ENCODE data around the gene SNRPE.

SNRPE gene

DNA sequence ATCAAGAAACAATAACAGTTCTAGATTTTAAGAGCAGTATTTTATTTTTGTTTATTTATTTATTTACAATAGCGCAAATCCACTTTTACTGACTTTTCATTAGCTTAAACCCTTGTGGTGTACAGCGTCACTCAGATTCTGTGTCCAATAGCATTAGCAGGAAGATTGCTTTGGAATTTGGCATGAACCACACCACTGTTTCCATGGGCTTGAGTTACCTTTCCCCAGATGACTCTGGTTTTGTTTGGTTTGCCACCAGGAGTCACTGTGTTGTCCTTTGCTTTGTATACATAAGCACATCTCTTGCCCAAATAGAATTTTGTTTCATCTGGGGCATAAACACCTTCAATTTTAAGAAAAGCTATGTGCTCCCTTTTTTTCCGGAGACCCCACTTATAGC lies 25.9 kb upstream of the SNRPE start:
- Histone ChIP-seq H3K27ac (ENCODE audit: low read length) (no peak overlapping the region), H2AFZ (ENCODE audit: low read depth, low read length) (no peak overlapping the region), H3K4me3 (ENCODE audit: low read length) (no peak overlapping the region), H4K20me1 (ENCODE audit: insufficient read depth, low read length) (no peaks in the 10 kb centered on the region), H3K79me2 (ENCODE audit: low read length) (peaks cover 4% of the 10 kb centered on the region; the same call in 1 of the 2 replicates), H3K9ac (ENCODE audit: low read length) (no peak overlapping the region), H3K9me3 (ENCODE audit: insufficient read depth, low read length) (no peaks in the 10 kb centered on the region), H3K4me2 (ENCODE audit: low read length) (no peak overlapping the region), H3K36me3 (replicated peaks; ENCODE audit: low read depth, low read length) (peaks cover 63% of the 10 kb centered on the region), H3K4me1 (ENCODE audit: low read length) (no peaks in the 10 kb centered on the region), H3K27me3 (ENCODE audit: low read depth, low read length) (no peaks in the 10 kb centered on the region)
- TF ChIP-seq, protein P1, sequence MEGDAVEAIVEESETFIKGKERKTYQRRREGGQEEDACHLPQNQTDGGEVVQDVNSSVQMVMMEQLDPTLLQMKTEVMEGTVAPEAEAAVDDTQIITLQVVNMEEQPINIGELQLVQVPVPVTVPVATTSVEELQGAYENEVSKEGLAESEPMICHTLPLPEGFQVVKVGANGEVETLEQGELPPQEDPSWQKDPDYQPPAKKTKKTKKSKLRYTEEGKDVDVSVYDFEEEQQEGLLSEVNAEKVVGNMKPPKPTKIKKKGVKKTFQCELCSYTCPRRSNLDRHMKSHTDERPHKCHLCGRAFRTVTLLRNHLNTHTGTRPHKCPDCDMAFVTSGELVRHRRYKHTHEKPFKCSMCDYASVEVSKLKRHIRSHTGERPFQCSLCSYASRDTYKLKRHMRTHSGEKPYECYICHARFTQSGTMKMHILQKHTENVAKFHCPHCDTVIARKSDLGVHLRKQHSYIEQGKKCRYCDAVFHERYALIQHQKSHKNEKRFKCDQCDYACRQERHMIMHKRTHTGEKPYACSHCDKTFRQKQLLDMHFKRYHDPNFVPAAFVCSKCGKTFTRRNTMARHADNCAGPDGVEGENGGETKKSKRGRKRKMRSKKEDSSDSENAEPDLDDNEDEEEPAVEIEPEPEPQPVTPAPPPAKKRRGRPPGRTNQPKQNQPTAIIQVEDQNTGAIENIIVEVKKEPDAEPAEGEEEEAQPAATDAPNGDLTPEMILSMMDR (IDR thresholded peaks at IDR 0.05; ENCODE audit: low read depth, low read length): no peak
- TF ChIP-seq EZH2phosphoT487 (IDR thresholded peaks at IDR 0.05; ENCODE audit: low read depth): no peak

DNA sequence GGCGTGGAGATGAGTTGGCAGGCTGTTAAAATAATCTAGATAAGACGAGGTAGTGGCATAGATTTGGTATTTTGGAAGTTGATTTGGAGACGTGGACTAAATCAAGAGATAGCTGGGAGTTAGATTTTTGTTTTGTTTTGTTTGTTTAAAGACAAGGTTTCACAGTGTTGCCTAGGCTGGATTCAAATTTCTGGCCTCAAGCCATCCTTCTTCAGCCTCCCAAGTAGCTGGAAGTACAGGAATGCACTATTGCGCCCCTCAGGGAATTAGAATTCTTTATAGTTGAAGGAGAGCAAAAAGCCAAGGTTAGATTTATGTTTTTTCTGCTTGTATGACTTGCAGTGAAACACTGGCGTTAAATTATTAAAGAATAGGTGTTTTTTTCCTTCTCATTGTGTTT lies 22.3 kb upstream of the SNRPE start:
- Histone ChIP-seq H3K4me3 (ENCODE audit: low read length) (no peak overlapping the region), H3K79me2 (ENCODE audit: low read length) (0 out of 2 replicates have a peak, but pooled peaks cover 5% of the 10 kb centered on the region), H3K9ac (ENCODE audit: low read length) (no peak overlapping the region), H3K27ac (ENCODE audit: low read length) (no peak overlapping the region), H3K4me2 (ENCODE audit: low read length) (no peak overlapping the region), H3K36me3 (replicated peaks; ENCODE audit: low read depth, low read length) (peaks cover 57% of the 10 kb centered on the region), H3K27me3 (ENCODE audit: low read depth, low read length) (no peaks in the 10 kb centered on the region), H2AFZ (ENCODE audit: low read depth, low read length) (no peak overlapping the region), H4K20me1 (ENCODE audit: insufficient read depth, low read length) (no peaks in the 10 kb centered on the region), H3K4me1 (ENCODE audit: low read length) (no peaks in the 10 kb centered on the region), H3K9me3 (ENCODE audit: insufficient read depth, low read length) (no peaks in the 10 kb centered on the region)
- TF ChIP-seq, protein P1 (IDR thresholded peaks at IDR 0.05; ENCODE audit: low read depth, low read length): no peak
- TF ChIP-seq EZH2phosphoT487 (IDR thresholded peaks at IDR 0.05; ENCODE audit: low read depth): no peak

DNA sequence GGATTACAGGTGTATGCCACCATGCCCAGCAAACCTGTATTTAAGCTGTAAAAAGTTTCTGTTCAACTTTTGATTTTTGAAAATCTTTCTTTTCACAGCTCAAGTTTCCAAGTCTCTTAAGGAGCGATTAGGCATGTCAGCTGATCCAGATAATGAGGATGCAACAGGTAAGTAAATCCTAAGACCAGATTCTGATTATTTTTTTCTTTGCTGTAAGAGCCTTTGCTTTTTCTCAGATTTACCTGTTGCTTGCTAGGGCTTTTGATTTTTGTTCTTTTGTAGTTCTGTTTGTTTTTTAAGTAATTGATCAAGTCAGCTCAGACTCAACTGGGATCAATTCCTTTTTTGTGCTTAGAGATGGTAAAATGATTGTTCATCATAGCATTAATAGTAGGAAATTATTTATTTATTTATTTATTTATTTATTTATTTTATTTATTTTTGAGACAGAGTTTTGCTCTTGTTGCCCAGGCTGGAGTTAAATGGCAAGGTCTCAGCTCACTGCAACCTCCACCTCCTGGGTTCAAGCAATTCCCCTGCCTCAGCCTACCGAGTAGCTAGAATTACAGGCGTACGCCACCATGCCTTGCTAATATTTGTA lies 21.1 kb upstream of the SNRPE start:
- Histone ChIP-seq H4K20me1 (ENCODE audit: insufficient read depth, low read length) (no peaks in the 10 kb centered on the region), H3K9ac (ENCODE audit: low read length) (no peak overlapping the region), H3K4me2 (ENCODE audit: low read length) (no peak overlapping the region)

DNA sequence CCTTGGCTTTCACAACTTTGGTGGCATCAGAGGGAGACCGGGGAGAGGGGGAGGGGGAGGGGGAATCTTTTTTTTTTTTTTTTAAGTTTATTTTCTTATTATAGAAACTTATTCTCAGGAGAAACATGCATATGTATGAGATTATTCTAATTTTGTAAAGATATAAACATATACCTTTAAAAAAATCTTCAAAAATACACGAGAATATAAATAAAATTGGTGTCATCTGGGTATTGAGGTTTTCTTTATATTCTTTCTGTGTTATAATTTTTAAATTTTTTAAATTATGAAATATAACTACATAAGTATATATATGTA lies 18.9 kb upstream of the SNRPE start:
- H3K36me3 ChIP-seq (replicated peaks; ENCODE audit: low read depth, low read length): peaks cover 56% of the 10 kb centered on the region
- H3K79me2 ChIP-seq (ENCODE audit: low read length): peaks cover 9% of the 10 kb centered on the region; the same call in 1 of the 2 replicates
- H3K4me2 ChIP-seq (ENCODE audit: low read length): no peak overlapping the region
- no peaks in the 10 kb centered on the region for H3K9me3 ChIP-seq (ENCODE audit: insufficient read depth, low read length)
- H4K20me1 ChIP-seq (ENCODE audit: insufficient read depth, low read length): no peaks in the 10 kb centered on the region
- TF ChIP-seq, protein P1 (IDR thresholded peaks at IDR 0.05; ENCODE audit: low read depth, low read length): no peak
- TF ChIP-seq EZH2phosphoT487 (IDR thresholded peaks at IDR 0.05; ENCODE audit: low read depth): no peak
- no peak overlapping the region for H2AFZ ChIP-seq (ENCODE audit: low read depth, low read length)
- H3K27me3 ChIP-seq (ENCODE audit: low read depth, low read length): no peaks in the 10 kb centered on the region
- no peaks in the 10 kb centered on the region for H3K4me1 ChIP-seq (ENCODE audit: low read length)
- no peak overlapping the region for H3K27ac ChIP-seq (ENCODE audit: low read length)
- H3K9ac ChIP-seq (ENCODE audit: low read length): no peak overlapping the region
- no peak overlapping the region for H3K4me3 ChIP-seq (ENCODE audit: low read length)

More for the DNA sequence above, 21.1 kb upstream of the SNRPE start:
- Histone ChIP-seq H3K4me3 (ENCODE audit: low read length) (no peak overlapping the region), H2AFZ (ENCODE audit: low read depth, low read length) (no peak overlapping the region), H3K36me3 (replicated peaks; ENCODE audit: low read depth, low read length) (peaks cover 60% of the 10 kb centered on the region), H3K9me3 (ENCODE audit: insufficient read depth, low read length) (no peaks in the 10 kb centered on the region), H3K27ac (ENCODE audit: low read length) (no peak overlapping the region), H3K27me3 (ENCODE audit: low read depth, low read length) (no peaks in the 10 kb centered on the region), H3K79me2 (ENCODE audit: low read length) (peaks cover 9% of the 10 kb centered on the region; the same call in 1 of the 2 replicates), H3K4me1 (ENCODE audit: low read length) (no peaks in the 10 kb centered on the region)
- TF ChIP-seq, protein P1 (IDR thresholded peaks at IDR 0.05; ENCODE audit: low read depth, low read length): no peak
- no peak for TF ChIP-seq EZH2phosphoT487 (IDR thresholded peaks at IDR 0.05; ENCODE audit: low read depth)

All from OCI-LY3 (cell line).